Kidney (tissue), 14 donors: ENCODE results near the gene EMC7. TPM values are rescaled to one million over a fixed set of nuclear protein-coding genes. Genes with fewer than 3 reads are reported as not detected.

Experiments used
- DNase-seq, 5 donors: peaks; one replicate each; pipeline ENCODE4 v3.0.0-alpha.2; 2013 to 2020
- FAIRE-seq: peaks from 2 replicates; lab custom pipeline; 2012; peaks lifted over from hg19 to GRCh38; lab: Jason Lieb, UNC
- H3K27ac ChIP-seq, 2 donors: one replicate each; pipeline ENCODE4 v1.7.0; 2013; ENCODE audit warnings: low read depth in 2 of 2, low read length in 2 of 2, inconsistent platforms in 1 of 2
- H3K27me3 ChIP-seq: one replicate; pipeline ENCODE4 v1.7.1; 2013; ENCODE audit warnings: low read length, inconsistent platforms; ENCODE audit not compliant: control insufficient read depth, insufficient read depth
- H3K36me3 ChIP-seq, 3 donors: one replicate each; pipeline versions ENCODE4 v1.7.0 to v1.7.1; 2013; ENCODE audit warnings: low read length in 3 of 3, control low read depth in 1 of 3, inconsistent platforms in 1 of 3; ENCODE audit not compliant: insufficient read depth in 3 of 3, control insufficient read depth in 2 of 3
- H3K4me1 ChIP-seq, 3 donors: one replicate each; pipeline versions ENCODE4 v1.7.0 to v1.7.1; 2013; ENCODE audit warnings: low read length in 3 of 3, inconsistent platforms in 1 of 3, low read depth in 1 of 3; ENCODE audit not compliant: control insufficient read depth in 2 of 3, insufficient read depth in 2 of 3
- H3K4me3 ChIP-seq, 3 donors: one replicate each; pipeline versions ENCODE4 v1.7.0 to v1.8.1; 2013; ENCODE audit warnings: low read length in 3 of 3, control low read depth in 1 of 3, inconsistent platforms in 1 of 3
- H3K9ac ChIP-seq, 3 donors: one replicate each; pipeline versions ENCODE4 v1.7.0 to v1.7.1; 2013; ENCODE audit warnings: low read length in 3 of 3, control low read depth in 1 of 3, inconsistent platforms in 1 of 3
- H3K9me3 ChIP-seq, 3 donors: one replicate each; pipeline versions ENCODE4 v1.7.0 to v1.7.1; 2013; ENCODE audit warnings: low read length in 3 of 3, control low read depth in 1 of 3, inconsistent platforms in 1 of 3; ENCODE audit not compliant: control insufficient read depth in 2 of 3, insufficient read depth in 1 of 3
- intact Hi-C: fragments of 100-400 bp; cut with DNase I; formaldehyde crosslinking; loops from one replicate; pipeline ENCODE4 v1.11.1; 2022
- polyA plus RNA-seq: library from polyadenylated mRNA; stranded (reverse); fragments of 350-450 nt; fragmentation: Illumina TruSeq; extraction: RNeasy Lipid Tissue Mini Kit (QIAGEN cat#74804); gene quantifications from one replicate; pipeline ENCODE4 v1.2.3, GENCODE V29; 2014; ENCODE audit warnings: low read depth, low replicate concordance; ENCODE audit not compliant: insufficient read depth
- total RNA-seq: library from RNA; stranded (reverse); fragmentation: NEBNext Ultra II Directional; extraction: Animal tissue kit (Norgen Biotek cat#: 25700); gene quantifications from one replicate; pipeline ENCODE4 v1.2.1, GENCODE V29; 2021
- TF ChIP-seq, protein P1 (sequence below): IDR thresholded peaks from 3 replicates; pipeline ENCODE4 v1.5.1; 2012; ENCODE audit warnings: mild to moderate bottlenecking, moderate library complexity, borderline replicate concordance; ENCODE audit not compliant: insufficient read depth; ENCODE audit errors: extremely low read depth
- donor health status: control.
- donor health status: control.
- donor health status: control.
- donor health status: control.
- donor health status: control.
- donor health status: DM: yes; HTN: yes; CAD: no.
- donor health status: Normal renal cell carcinoma (clear cell type).

Gene EMC7
- total and polyA plus RNA-seq, 2 donors from 2014 or later = 73.1 to 125 TPM

DNA sequence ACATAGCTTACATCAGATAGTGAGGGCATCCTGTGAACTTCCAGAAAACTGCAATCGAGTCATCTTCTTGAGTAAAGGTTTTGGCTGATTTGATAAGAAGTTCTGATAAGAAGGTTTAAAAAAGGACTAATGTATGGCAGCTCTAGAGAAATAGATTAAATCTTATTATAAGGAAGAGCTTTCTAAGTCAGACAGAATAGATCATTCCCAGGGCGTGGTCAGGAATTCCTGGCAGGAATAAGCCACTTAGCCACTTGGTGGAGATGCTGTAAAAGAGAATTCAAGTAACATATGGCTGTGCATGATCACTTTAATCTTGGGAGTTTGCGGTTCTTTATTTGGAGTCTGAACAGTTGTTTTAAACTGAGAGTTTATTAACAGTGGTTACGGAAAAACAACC lies 17.6 kb upstream of the EMC7 start:
- H3K4me1 ChIP-seq = no peaks in the 10 kb centered on the region
- TF ChIP-seq, protein P1, sequence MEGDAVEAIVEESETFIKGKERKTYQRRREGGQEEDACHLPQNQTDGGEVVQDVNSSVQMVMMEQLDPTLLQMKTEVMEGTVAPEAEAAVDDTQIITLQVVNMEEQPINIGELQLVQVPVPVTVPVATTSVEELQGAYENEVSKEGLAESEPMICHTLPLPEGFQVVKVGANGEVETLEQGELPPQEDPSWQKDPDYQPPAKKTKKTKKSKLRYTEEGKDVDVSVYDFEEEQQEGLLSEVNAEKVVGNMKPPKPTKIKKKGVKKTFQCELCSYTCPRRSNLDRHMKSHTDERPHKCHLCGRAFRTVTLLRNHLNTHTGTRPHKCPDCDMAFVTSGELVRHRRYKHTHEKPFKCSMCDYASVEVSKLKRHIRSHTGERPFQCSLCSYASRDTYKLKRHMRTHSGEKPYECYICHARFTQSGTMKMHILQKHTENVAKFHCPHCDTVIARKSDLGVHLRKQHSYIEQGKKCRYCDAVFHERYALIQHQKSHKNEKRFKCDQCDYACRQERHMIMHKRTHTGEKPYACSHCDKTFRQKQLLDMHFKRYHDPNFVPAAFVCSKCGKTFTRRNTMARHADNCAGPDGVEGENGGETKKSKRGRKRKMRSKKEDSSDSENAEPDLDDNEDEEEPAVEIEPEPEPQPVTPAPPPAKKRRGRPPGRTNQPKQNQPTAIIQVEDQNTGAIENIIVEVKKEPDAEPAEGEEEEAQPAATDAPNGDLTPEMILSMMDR = no peak
- H3K27ac ChIP-seq = no peak overlapping the region
- H3K36me3 ChIP-seq = no peaks in the 10 kb centered on the region
- no peak overlapping the region for H3K9ac ChIP-seq
- no peaks in the 10 kb centered on the region for H3K9me3 ChIP-seq
- no peaks in the 10 kb centered on the region for H3K27me3 ChIP-seq
- FAIRE-seq (no peak), DNase-seq (no peak)
- H3K4me3 ChIP-seq = no peak overlapping the region
- intact Hi-C loops = no loop called here

DNA sequence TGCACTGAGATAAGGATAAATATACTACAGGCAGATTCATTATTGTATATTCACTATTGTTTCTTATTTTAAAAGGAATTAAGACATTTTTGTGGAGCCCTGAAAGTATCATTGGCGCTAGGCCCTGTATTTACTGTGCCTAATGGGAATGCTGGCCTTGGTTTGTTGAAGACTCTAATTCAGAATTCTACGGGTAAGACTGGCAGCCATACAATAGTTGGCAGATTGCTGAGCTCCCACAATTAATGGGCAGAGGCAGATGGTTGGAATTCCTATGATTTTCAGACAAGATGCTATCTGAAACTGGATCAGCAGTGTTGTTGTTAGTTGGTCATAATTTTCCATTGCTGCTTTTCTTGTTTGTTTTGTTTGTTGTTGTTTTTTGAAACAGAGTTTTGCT lies 15.0 kb upstream of the EMC7 start:
- Histone ChIP-seq H3K27me3 (no peaks in the 10 kb centered on the region), H3K9ac (no peak overlapping the region), H3K9me3 (no peaks in the 10 kb centered on the region), H3K4me1 (no peaks in the 10 kb centered on the region), H3K36me3 (no peaks in the 10 kb centered on the region), H3K4me3 (no peak overlapping the region), H3K27ac (no peak overlapping the region)
- no peak for FAIRE-seq
- DNase-seq = no peak
- TF ChIP-seq, protein P1 = no peak
- intact Hi-C loops = no loop called here

DNA sequence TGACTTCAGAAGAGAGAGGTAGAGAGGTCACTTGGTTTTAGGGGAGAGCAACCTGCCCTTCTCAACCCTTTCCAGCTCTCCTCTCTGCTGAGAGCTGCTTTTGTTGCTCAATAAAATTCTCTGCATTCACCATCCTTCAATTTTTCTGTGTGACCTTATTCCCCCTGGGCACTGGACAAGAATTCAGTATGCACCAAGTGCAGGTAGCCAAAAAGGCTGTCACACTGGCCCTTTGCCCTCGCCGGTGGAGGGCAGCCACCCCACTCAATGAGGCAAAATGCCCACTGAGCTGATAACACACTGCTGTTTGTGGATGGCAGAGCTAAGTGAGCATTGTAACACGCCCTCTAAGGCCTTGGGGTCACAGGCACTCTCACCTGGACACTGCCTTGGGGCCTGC lies 13.1 kb upstream of the EMC7 start:
- TF ChIP-seq, protein P1 = no peak
- FAIRE-seq (no peak), DNase-seq (no peak)
- no peaks in the 10 kb centered on the region for H3K27me3 ChIP-seq
- H3K27ac ChIP-seq = no peak overlapping the region
- no peak overlapping the region for H3K4me3 ChIP-seq
- intact Hi-C loops = no loop called here
- H3K9me3 ChIP-seq = no peaks in the 10 kb centered on the region
- no peak overlapping the region for H3K9ac ChIP-seq
- no peaks in the 10 kb centered on the region for H3K36me3 ChIP-seq
- H3K4me1 ChIP-seq = no peaks in the 10 kb centered on the region

DNA sequence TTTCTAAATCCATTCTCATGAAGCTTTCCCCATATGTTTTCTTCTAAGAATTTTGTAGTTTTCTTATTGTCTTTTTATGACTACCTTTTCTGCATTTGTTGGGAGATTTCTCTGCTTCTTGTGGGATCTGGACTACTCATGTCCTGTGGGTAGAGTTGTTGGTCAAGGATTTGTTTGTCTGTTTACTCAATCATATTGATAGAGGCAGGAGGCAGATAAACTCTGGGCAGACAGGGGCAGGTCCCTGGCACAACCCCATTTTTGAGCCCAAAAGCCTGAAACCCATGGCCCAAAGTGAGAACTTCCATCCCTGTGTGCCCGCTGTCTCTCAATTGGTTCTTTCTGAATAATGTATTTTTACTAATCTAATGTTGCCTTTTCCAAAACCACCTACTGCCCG lies 12.6 kb upstream of the EMC7 start:
- TF ChIP-seq, protein P1 = no peak
- intact Hi-C loops = no loop called here

More for the DNA sequence above, 12.6 kb upstream of the EMC7 start:
- H3K27ac ChIP-seq = no peak overlapping the region
- no peaks in the 10 kb centered on the region for H3K4me1 ChIP-seq
- DNase-seq (no peak), FAIRE-seq (no peak)
- no peaks in the 10 kb centered on the region for H3K27me3 ChIP-seq
- H3K36me3 ChIP-seq = no peaks in the 10 kb centered on the region
- H3K9ac ChIP-seq = no peak overlapping the region
- no peak overlapping the region for H3K4me3 ChIP-seq
- no peaks in the 10 kb centered on the region for H3K9me3 ChIP-seq
